ENCODE data around the gene PEX16.

DNA sequence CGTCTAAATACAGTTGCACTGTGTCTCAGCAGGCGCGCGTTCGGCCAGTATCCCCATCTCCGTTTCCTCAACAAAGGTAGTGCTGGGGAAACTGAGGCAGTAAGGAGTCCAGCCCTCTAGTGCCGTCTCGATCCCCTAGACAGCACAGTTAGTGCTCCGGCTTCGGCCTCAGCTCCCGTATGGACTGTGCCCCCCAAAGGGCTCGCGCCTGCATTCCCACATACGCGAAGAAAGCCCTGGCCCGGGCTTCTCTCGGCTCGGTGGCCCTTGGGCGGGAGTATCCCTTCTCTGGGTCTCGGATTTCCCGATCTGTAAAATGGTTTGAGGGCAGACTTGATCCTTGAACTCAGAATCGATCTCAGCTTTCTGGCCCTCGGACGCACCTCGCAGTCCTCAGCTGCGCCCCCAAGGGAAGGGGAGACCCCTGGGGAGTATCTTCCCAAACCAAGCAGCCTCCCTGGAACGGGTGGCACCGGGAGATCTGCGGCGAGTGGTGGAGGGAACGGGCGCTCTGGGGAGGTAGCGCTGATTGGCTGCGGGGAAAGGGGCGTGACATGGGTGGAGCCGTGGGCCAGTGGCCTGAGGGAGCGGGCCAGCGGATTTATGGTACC, 759 bp upstream of the PEX16 start:
- TF ChIP-seq CTCF (IDR thresholded peaks at IDR 0.05) (no peak), ZFX (IDR thresholded peaks at IDR 0.05; ENCODE audit: borderline replicate concordance) (no peak)

Measured in 22Rv1 (cell line).